ENCODE results near the gene SMOC2.

DNA sequence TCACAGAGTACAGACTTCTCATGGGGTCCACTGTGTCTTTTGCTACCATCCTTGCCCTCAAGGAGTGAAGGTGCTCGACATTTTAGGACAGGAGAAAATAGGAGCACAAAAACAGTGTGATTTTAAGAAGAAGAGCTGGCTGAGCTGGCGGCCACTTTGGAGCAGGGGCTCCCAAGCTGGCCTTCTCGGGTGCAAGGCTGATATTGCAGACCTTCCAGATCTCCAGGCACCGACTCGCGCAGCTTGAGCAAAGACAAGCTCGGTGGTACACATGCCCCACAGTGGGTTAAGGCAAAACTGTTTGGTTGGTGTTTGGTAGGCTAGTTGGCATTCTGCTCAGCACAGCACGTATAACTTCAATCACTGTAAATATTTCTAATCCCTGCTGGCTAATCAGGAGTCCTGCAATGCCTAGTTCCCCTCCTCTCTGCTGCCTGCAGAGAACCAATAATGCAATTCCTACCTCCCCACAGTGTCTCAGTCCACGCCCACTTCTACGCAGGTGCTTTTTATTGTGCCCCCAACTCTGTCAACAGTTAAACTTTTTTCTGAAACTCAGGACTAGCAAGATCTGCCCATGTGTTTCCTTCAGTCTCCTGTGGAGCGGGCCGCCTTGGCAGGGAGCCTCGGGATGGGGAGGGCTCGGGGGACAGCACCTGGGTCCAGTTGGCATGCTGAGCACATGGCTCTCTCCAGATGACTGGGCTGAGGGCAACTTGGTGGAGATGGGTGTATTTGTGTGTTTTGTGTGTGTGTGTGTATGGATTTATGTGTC is 12.7 kb upstream of the SMOC2 start:
- no peak for TF ChIP-seq CTCF (IDR thresholded peaks at IDR 0.05)
- TF ChIP-seq POLR2A (IDR thresholded peaks at IDR 0.05): no peak
